ENCODE data around the gene TPGS1.

The TPGS1 gene

GRCh38 chr19:542173-542866 lies 35.0 kb downstream of the TPGS1 start:
- DNase-seq, result no peak

DNA sequence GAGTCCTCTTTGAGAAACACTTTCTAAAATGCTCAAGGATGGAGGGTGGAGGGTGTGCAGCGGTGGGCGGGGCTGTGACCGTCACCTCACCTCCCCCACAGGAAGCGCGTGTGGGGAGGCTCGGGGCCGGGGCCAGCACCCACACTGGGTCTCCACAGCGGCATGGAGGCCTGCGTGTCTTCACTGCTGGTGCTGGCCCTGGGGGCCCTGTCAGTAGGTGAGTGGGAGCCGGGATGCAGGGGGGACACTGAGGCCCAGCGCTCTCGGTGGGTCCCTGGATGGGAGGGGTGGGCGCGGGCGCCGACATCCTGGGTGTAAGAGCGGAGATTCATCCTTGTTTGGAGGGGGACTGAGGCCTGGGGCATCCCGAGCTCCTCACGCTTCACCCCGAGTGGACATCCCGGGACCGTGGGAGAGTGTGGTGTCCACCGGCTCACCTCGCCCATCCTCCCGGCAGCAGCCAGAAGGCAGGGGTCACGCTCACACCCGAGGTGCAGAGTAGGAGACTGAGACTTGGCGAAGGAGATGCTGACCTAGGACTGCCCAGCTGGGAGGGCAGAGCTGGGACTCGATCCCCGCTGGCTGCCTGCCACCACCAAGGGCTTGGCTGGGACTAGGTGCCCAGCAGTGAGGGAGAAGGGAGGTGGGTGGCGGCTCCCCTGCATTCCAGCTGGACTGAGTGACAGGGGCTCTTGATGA lies 36.8 kb downstream of the TPGS1 start, which contains the start of gene GZMM:
TSS of gene GZMM (plus strand) at position 144 of the 699 bp plus-strand sequence. CDS start at position 163, 19 bp downstream.
- no peak for DNase-seq

GRCh38 chr19:547117-547516 lies 39.8 kb downstream of the TPGS1 start:
- DNase-seq, result no peak

- no peak for DNase-seq
Observed at GRCh38 chr19:547836-548720, 40.8 kb downstream of the TPGS1 start.

- DNase-seq, result no peak
Observed at GRCh38 chr19:548886-549830, 41.9 kb downstream of the TPGS1 start.

DNA sequence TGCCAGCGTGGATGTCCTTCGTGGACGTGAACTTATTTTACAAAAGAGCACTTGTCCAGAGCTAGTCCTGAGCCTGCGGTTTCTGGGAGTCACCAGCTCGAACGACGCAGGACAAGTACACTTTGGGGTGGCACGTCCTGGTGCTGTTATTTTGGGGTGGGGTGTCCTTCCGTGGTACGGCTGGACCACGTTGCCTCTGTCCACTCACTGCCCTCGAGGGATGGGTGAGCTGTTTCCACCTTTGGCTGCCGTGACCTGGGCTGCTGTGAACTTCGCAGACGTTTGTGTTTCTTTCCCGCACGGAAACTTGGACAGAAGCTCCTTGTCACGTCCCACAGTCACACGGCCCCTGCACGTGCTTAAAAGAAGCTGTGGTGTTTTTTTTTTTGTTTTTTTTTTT lies 47.5 kb downstream of the TPGS1 start:
- no peak for DNase-seq

DNA sequence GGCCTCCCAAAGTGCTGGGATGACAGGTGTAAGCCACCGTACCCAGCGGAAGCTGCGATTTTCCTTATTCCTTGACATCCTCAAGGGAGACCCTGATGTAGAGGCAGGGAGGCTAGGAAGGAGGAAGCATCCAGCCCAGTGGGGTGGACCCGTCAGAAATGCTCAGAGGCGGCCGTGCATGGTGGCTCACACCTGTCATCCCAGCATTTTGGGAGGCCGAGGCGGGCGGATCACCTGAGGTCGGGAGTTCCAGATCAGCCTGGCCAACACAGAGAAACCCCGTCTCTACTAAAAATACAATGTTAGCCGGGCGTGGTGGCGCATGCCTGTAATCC lies 48.1 kb downstream of the TPGS1 start:
- no peak for DNase-seq

- DNase-seq, result no peak
Observed at GRCh38 chr19:556611-557382, 49.5 kb downstream of the TPGS1 start.

GRCh38 chr19:558770-559439 lies 51.6 kb downstream of the TPGS1 start:
- DNase-seq, result no peak

DNA sequence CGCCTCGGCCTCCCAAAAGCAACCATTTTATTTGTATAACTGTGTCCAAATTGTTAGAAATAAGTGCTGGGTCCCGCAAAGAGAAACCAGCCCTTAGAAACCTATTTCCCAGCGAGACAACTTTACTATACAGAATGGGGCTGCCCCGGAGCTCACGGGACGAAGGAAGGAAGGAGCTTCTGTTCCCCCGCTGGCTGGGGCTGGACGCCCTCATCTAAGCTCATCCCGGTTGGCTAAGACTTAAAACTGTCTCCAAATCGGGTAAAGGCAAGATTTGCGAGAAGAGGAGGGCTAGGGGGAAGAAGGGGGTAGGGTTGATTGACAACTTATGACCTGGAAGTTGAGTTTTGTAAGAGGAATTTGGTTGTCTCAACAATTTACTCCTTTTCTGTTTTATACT lies 52.8 kb downstream of the TPGS1 start:
- no peak for DNase-seq

GRCh38 chr19:566403-566802 lies 59.1 kb downstream of the TPGS1 start:
- no peak for DNase-seq

DNA sequence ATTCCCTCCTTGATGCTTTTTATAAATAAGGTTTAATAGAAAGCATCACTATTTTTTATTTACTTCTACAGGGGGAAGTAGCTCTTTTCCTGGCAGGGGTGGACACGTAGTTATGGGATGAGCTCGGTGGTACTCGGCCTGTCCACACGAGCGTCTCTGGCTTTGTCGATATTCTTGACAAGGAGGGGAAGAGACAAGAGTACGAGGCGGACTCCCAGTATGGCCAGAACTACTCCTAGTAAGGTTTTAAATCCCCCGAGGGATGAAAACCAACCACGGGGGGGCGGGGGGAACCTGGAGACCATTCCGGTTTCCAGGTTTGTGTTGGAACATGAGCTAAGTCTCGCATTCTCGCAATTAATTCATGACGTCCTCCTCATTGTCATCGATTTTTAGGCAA lies 59.5 kb downstream of the TPGS1 start:
- no peak for DNase-seq

- no peak for DNase-seq
Observed at GRCh38 chr19:567296-567900, 60.1 kb downstream of the TPGS1 start.

Data from SW 1271 (cell line).